Measurements from ENCODE around the gene TSHZ2.

TSHZ2 gene

GRCh38 chr20:53385941-53386767, 414.0 kb downstream of the TSHZ2 start:
- TF ChIP-seq CTCF (conservative IDR thresholded peaks at IDR 0.05; ENCODE audit: low read depth, low read length), result no peak
- H3K4me3 ChIP-seq (ENCODE audit: low read depth, low read length), result no peak overlapping the region
- DNase-seq (ENCODE audit: low read depth), result no peak

GRCh38 chr20:53387983-53388675, 416.0 kb downstream of the TSHZ2 start:
- no peak for TF ChIP-seq CTCF (conservative IDR thresholded peaks at IDR 0.05; ENCODE audit: low read depth, low read length)
- no peak for DNase-seq (ENCODE audit: low read depth)
- H3K4me3 ChIP-seq (ENCODE audit: low read depth, low read length), result no peak overlapping the region

GRCh38 chr20:53389516-53390300, 417.6 kb downstream of the TSHZ2 start:
- H3K4me3 ChIP-seq (ENCODE audit: low read depth, low read length), result no peak overlapping the region
- no peak for DNase-seq (ENCODE audit: low read depth)
- no peak for TF ChIP-seq CTCF (conservative IDR thresholded peaks at IDR 0.05; ENCODE audit: low read depth, low read length)

GRCh38 chr20:53390770-53391169, 418.6 kb downstream of the TSHZ2 start:
- DNase-seq (ENCODE audit: low read depth), result no peak
- no peak overlapping the region for H3K4me3 ChIP-seq (ENCODE audit: low read depth, low read length)
- TF ChIP-seq CTCF (conservative IDR thresholded peaks at IDR 0.05; ENCODE audit: low read depth, low read length), result no peak

- DNase-seq (ENCODE audit: low read depth), result no peak
Observed at GRCh38 chr20:53394433-53394832, 422.3 kb downstream of the TSHZ2 start.

More at GRCh38 chr20:53394433-53394832, 422.3 kb downstream of the TSHZ2 start:
- TF ChIP-seq CTCF (conservative IDR thresholded peaks at IDR 0.05; ENCODE audit: low read depth, low read length), result no peak
- no peak overlapping the region for H3K4me3 ChIP-seq (ENCODE audit: low read depth, low read length)
